C4-2B (cell line): Measurements from ENCODE around the gene GREM1.

ENCODE experiments used
- ZFX ChIP-seq: fragments of 450-650 bp; IDR thresholded peaks from 2 replicates; pipeline ENCODE4 v1.6.1; 2017
- TF ChIP-seq, protein P1 (sequence below): fragments of 450-650 bp; conservative IDR thresholded peaks from 2 replicates; pipeline ENCODE4 v1.5.1; 2017; ENCODE audit warnings: mild to moderate bottlenecking

- TF ChIP-seq, protein P1, sequence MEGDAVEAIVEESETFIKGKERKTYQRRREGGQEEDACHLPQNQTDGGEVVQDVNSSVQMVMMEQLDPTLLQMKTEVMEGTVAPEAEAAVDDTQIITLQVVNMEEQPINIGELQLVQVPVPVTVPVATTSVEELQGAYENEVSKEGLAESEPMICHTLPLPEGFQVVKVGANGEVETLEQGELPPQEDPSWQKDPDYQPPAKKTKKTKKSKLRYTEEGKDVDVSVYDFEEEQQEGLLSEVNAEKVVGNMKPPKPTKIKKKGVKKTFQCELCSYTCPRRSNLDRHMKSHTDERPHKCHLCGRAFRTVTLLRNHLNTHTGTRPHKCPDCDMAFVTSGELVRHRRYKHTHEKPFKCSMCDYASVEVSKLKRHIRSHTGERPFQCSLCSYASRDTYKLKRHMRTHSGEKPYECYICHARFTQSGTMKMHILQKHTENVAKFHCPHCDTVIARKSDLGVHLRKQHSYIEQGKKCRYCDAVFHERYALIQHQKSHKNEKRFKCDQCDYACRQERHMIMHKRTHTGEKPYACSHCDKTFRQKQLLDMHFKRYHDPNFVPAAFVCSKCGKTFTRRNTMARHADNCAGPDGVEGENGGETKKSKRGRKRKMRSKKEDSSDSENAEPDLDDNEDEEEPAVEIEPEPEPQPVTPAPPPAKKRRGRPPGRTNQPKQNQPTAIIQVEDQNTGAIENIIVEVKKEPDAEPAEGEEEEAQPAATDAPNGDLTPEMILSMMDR, result no peak
- no peak for TF ChIP-seq ZFX
Measured at GRCh38 chr15:32704395-32704981, 13.3 kb upstream of the GREM1 start.
